Measurements from ENCODE around the gene CHRNA1.

The CHRNA1 gene

GRCh38 chr2:174766271-174766670 is 2.0 kb upstream of the CHRNA1 start:
- Histone ChIP-seq H3K27me3 (ENCODE audit: low read length) (no peaks in the 10 kb centered on the region), H3K27ac (ENCODE audit: low read depth, low read length) (no peak overlapping the region), H3K4me3 (ENCODE audit: insufficient read depth, low read length, poor library complexity, severe bottlenecking) (no peak overlapping the region), H3K4me2 (ENCODE audit: low read depth, low read length, poor library complexity, severe bottlenecking) (no peak overlapping the region), H3F3A (ENCODE audit: insufficient read depth) (no peaks in the 10 kb centered on the region), H3K9me3 (ENCODE audit: insufficient read depth, low read length) (no peaks in the 10 kb centered on the region), H3K9me2 (replicated peaks; ENCODE audit: insufficient read depth, low read length) (no peaks in the 10 kb centered on the region), H2AFZ (ENCODE audit: low read depth, low read length, severe bottlenecking) (no peak overlapping the region), H3K79me2 (ENCODE audit: insufficient read depth, low read length) (no peaks in the 10 kb centered on the region), H3K36me3 (ENCODE audit: low read length) (no peaks in the 10 kb centered on the region), H4K20me1 (ENCODE audit: low read depth, low read length) (no peaks in the 10 kb centered on the region), H3K9ac (ENCODE audit: low read length) (no peak overlapping the region)
- TF ChIP-seq CTCF (IDR thresholded peaks at IDR 0.05; ENCODE audit: insufficient read depth, low read length, poor library complexity, severe bottlenecking) (no peak), EZH2phosphoT487 (conservative IDR thresholded peaks at IDR 0.05; ENCODE audit: low read length) (no peak)

DNA sequence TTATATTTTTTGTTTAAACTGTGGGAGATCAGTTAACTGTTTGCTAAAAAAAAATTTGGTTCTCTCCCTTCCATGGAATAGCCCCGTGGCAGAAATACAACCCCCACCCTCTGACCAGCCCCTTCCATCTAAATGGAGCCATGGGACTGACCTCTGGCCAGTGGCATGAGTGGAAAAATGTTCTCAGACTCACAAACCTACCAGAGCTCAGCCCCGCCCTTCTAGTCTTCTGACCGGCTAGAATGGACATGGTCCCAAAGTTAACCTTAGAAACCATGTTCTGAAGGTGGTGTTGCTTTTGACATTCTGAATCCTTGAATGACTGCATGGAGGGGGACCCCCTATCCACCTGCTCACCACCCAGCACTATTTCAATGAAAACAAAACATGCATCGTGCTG is 1.3 kb upstream of the CHRNA1 start:
- Histone ChIP-seq H3K27me3 (ENCODE audit: low read length) (no peaks in the 10 kb centered on the region), H3K36me3 (ENCODE audit: low read length) (no peaks in the 10 kb centered on the region), H3K27ac (ENCODE audit: low read depth, low read length) (no peak overlapping the region), H3K4me2 (ENCODE audit: low read depth, low read length, poor library complexity, severe bottlenecking) (no peak overlapping the region), H3K9ac (ENCODE audit: low read length) (no peak overlapping the region), H3K79me2 (ENCODE audit: insufficient read depth, low read length) (no peaks in the 10 kb centered on the region), H2AFZ (ENCODE audit: low read depth, low read length, severe bottlenecking) (no peak overlapping the region), H3K4me3 (ENCODE audit: insufficient read depth, low read length, poor library complexity, severe bottlenecking) (no peak overlapping the region), H3K9me2 (replicated peaks; ENCODE audit: insufficient read depth, low read length) (no peaks in the 10 kb centered on the region), H3K9me3 (ENCODE audit: insufficient read depth, low read length) (no peaks in the 10 kb centered on the region), H3F3A (ENCODE audit: insufficient read depth) (no peaks in the 10 kb centered on the region), H4K20me1 (ENCODE audit: low read depth, low read length) (no peaks in the 10 kb centered on the region)
- no peak for TF ChIP-seq EZH2phosphoT487 (conservative IDR thresholded peaks at IDR 0.05; ENCODE audit: low read length)
- no peak for TF ChIP-seq CTCF (IDR thresholded peaks at IDR 0.05; ENCODE audit: insufficient read depth, low read length, poor library complexity, severe bottlenecking)

- Histone ChIP-seq H3K36me3 (ENCODE audit: low read length) (no peaks in the 10 kb centered on the region), H3K4me3 (ENCODE audit: insufficient read depth, low read length, poor library complexity, severe bottlenecking) (no peak overlapping the region), H3K79me2 (ENCODE audit: insufficient read depth, low read length) (no peaks in the 10 kb centered on the region), H3K4me2 (ENCODE audit: low read depth, low read length, poor library complexity, severe bottlenecking) (no peak overlapping the region), H3K27ac (ENCODE audit: low read depth, low read length) (no peak overlapping the region), H2AFZ (ENCODE audit: low read depth, low read length, severe bottlenecking) (no peak overlapping the region), H3F3A (ENCODE audit: insufficient read depth) (no peaks in the 10 kb centered on the region), H3K9ac (ENCODE audit: low read length) (no peak overlapping the region), H3K9me3 (ENCODE audit: insufficient read depth, low read length) (no peaks in the 10 kb centered on the region), H3K27me3 (ENCODE audit: low read length) (no peaks in the 10 kb centered on the region), H3K9me2 (replicated peaks; ENCODE audit: insufficient read depth, low read length) (no peaks in the 10 kb centered on the region), H4K20me1 (ENCODE audit: low read depth, low read length) (no peaks in the 10 kb centered on the region)
- TF ChIP-seq CTCF (IDR thresholded peaks at IDR 0.05; ENCODE audit: insufficient read depth, low read length, poor library complexity, severe bottlenecking) (no peak), EZH2phosphoT487 (conservative IDR thresholded peaks at IDR 0.05; ENCODE audit: low read length) (no peak)
Observed at GRCh38 chr2:174763780-174764179, 492 bp downstream of the CHRNA1 start.

- no peak overlapping the region for H3K4me2 ChIP-seq (ENCODE audit: low read depth, low read length, poor library complexity, severe bottlenecking)
- H2AFZ ChIP-seq (ENCODE audit: low read depth, low read length, severe bottlenecking): no peak overlapping the region
- H4K20me1 ChIP-seq (ENCODE audit: low read depth, low read length): no peaks in the 10 kb centered on the region
- no peak overlapping the region for H3K9ac ChIP-seq (ENCODE audit: low read length)
- TF ChIP-seq EZH2phosphoT487 (conservative IDR thresholded peaks at IDR 0.05; ENCODE audit: low read length) (no peak), CTCF (IDR thresholded peaks at IDR 0.05; ENCODE audit: insufficient read depth, low read length, poor library complexity, severe bottlenecking) (no peak)
- no peaks in the 10 kb centered on the region for H3K9me3 ChIP-seq (ENCODE audit: insufficient read depth, low read length)
- H3K4me3 ChIP-seq (ENCODE audit: insufficient read depth, low read length, poor library complexity, severe bottlenecking): no peak overlapping the region
- no peaks in the 10 kb centered on the region for H3K27me3 ChIP-seq (ENCODE audit: low read length)
- no peaks in the 10 kb centered on the region for H3F3A ChIP-seq (ENCODE audit: insufficient read depth)
- H3K79me2 ChIP-seq (ENCODE audit: insufficient read depth, low read length): no peaks in the 10 kb centered on the region
- H3K36me3 ChIP-seq (ENCODE audit: low read length): no peaks in the 10 kb centered on the region
- no peaks in the 10 kb centered on the region for H3K9me2 ChIP-seq (replicated peaks; ENCODE audit: insufficient read depth, low read length)
- H3K27ac ChIP-seq (ENCODE audit: low read depth, low read length): no peak overlapping the region
Observed at GRCh38 chr2:174762464-174762863, 1.8 kb downstream of the CHRNA1 start.

Data from SU-DHL-6 (cell line).